HUES6 (cell line): ENCODE results near the gene RUSC2.
A peak's percentile ranks its signal among the peaks of the same experiment; 100 is the strongest.
"Not testable (repeated sequence)": the region's sequence is repeated elsewhere in the genome, so short reads cannot be mapped to it uniquely, and the experiment has no call there.

Experiments
- H3K27ac ChIP-seq: 2 replicates; pipeline ENCODE4 v1.7.0; 2013; ENCODE audit warnings: low read depth, mild to moderate bottlenecking, low read length, inconsistent platforms
- H3K27me3 ChIP-seq: 2 replicates; pipeline ENCODE4 v1.6.1; 2013; ENCODE audit warnings: low read length; ENCODE audit not compliant: control insufficient read depth, insufficient read depth
- H3K36me3 ChIP-seq: 2 replicates; pipeline ENCODE4 v1.6.1; 2013; ENCODE audit warnings: low read length; ENCODE audit not compliant: control insufficient read depth, insufficient read depth
- H3K4me1 ChIP-seq: 2 replicates; pipeline ENCODE4 v1.6.1; 2013; ENCODE audit warnings: low read length; ENCODE audit not compliant: control insufficient read depth, insufficient read depth
- H3K4me3 ChIP-seq: 2 replicates; pipeline ENCODE4 v1.5.1; 2013; ENCODE audit warnings: low read depth, low read length
- H3K9ac ChIP-seq: one replicate; pipeline ENCODE4 v1.6.1; 2013; ENCODE audit warnings: mild to moderate bottlenecking, low read length
- H3K9me3 ChIP-seq: 2 replicates; pipeline ENCODE4 v1.6.1; 2013; ENCODE audit warnings: low read depth, low read length; ENCODE audit not compliant: control insufficient read depth, insufficient read depth

RUSC2 gene

DNA sequence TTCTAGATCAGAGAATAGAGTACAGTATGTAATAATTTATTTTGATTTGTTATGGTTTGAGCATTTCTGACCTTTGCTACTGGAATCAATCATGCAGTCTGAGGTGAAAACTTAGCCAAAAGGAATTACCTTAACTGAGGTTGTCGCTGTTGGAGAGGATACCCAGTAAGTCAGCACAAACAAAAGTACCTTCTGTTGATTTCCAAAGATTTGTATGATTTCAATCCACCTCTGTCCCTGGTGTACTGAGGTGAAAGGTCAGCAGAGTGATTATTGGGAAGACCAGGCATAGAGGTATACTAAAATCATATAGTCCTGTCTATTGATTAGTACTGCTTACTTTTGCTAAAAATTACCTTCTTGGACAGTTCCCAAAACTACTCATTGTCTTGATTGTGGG lies 32.8 kb downstream of the RUSC2 start:
- Histone ChIP-seq H3K27ac (no peak overlapping the region), H3K4me1 (peaks cover 33% of the 10 kb centered on the region), H3K9me3 (no peaks in the 10 kb centered on the region), H3K36me3 (no peaks in the 10 kb centered on the region), H3K9ac (no peak overlapping the region), H3K27me3 (no peaks in the 10 kb centered on the region), H3K4me3 (no peak overlapping the region)

GRCh38 chr9:35523556-35523955 lies 33.6 kb downstream of the RUSC2 start:
- H3K4me3 ChIP-seq, H3K9ac ChIP-seq, H3K36me3 ChIP-seq, H3K27ac ChIP-seq, H3K27me3 ChIP-seq, H3K9me3 ChIP-seq: not testable (repeated sequence)
- peaks cover 25% of the 10 kb centered on the region for H3K4me1 ChIP-seq

- Histone ChIP-seq H3K9me3 (no peaks in the 10 kb centered on the region), H3K4me1 (peaks cover 2% of the 10 kb centered on the region; the same call in 1 of the 2 replicates), H3K36me3 (no peaks in the 10 kb centered on the region), H3K27me3 (no peaks in the 10 kb centered on the region), H3K27ac (no peak overlapping the region), H3K9ac (no peak overlapping the region), H3K4me3 (no peak overlapping the region)
These were observed 36.3 kb downstream of the RUSC2 start for GRCh38 chr9:35526087-35526801.

- Histone ChIP-seq H3K27ac (no peak overlapping the region), H3K9me3 (no peaks in the 10 kb centered on the region)
These were observed 39.4 kb downstream of the RUSC2 start for GRCh38 chr9:35529161-35529823.

GRCh38 chr9:35533398-35533797 lies 43.5 kb downstream of the RUSC2 start:
- H3K4me3 ChIP-seq = no peak overlapping the region
- H3K9ac ChIP-seq = no peak overlapping the region
- no peak overlapping the region for H3K27ac ChIP-seq
- H3K4me1 ChIP-seq = peaks cover 10% of the 10 kb centered on the region
- no peaks in the 10 kb centered on the region for H3K27me3 ChIP-seq
- H3K36me3 ChIP-seq = no peaks in the 10 kb centered on the region
- no peaks in the 10 kb centered on the region for H3K9me3 ChIP-seq

More at GRCh38 chr9:35529161-35529823, 39.4 kb downstream of the RUSC2 start:
- H3K36me3 ChIP-seq = no peaks in the 10 kb centered on the region
- H3K9ac ChIP-seq = no peak overlapping the region
- no peak overlapping the region for H3K4me3 ChIP-seq
- H3K4me1 ChIP-seq = no peaks in the 10 kb centered on the region
- no peaks in the 10 kb centered on the region for H3K27me3 ChIP-seq

DNA sequence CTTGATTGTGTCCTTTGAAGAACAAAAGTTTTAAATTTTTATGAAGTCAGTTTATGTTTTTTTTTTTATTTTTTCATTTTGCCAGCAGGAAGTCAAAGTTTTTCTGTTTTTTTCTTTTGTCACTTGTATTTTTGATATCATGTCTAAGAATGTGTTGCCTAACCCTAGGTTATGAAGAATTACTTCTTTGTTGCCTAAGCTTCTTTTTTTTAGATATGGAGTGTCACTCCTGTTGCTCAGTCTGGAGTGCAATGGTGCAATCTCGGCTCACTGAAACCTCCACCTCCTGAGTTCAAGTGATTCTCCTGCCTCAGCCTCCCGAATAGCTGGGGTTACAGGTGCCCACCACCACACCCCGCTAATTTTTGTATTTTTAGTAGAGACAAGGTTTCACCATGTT lies 45.0 kb downstream of the RUSC2 start:
- H3K4me3 ChIP-seq, H3K27me3 ChIP-seq, H3K36me3 ChIP-seq, H3K9ac ChIP-seq, H3K27ac ChIP-seq, H3K9me3 ChIP-seq: not testable (repeated sequence)
- peaks cover 22% of the 10 kb centered on the region for H3K4me1 ChIP-seq

DNA sequence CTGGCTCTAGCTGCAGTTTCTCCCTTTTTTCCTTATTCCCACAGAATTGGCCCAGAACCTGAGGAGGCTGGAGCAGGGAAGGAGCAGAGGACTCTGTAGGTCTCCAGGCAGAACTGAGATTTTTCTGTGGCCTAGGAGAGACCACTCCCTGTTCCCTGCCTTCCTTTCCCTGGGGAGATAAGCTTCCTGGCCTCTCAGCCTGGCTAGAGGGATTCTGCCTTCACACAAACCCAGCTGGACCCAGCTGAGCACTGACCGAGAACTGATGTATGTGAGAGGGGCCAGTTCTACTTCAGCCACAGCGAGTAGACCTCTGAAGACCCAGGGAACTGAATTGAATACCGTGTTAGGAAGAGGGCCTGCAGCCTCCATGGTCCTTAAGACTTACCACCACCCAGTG lies 48.0 kb downstream of the RUSC2 start:
- no peaks in the 10 kb centered on the region for H3K36me3 ChIP-seq
- no peak overlapping the region for H3K9ac ChIP-seq
- H3K27me3 ChIP-seq = no peaks in the 10 kb centered on the region
- H3K27ac ChIP-seq = no peak overlapping the region; the same call in 1 of the 2 replicates
- no peaks in the 10 kb centered on the region for H3K9me3 ChIP-seq
- no peak overlapping the region for H3K4me3 ChIP-seq
- peaks cover 22% of the 10 kb centered on the region for H3K4me1 ChIP-seq

DNA sequence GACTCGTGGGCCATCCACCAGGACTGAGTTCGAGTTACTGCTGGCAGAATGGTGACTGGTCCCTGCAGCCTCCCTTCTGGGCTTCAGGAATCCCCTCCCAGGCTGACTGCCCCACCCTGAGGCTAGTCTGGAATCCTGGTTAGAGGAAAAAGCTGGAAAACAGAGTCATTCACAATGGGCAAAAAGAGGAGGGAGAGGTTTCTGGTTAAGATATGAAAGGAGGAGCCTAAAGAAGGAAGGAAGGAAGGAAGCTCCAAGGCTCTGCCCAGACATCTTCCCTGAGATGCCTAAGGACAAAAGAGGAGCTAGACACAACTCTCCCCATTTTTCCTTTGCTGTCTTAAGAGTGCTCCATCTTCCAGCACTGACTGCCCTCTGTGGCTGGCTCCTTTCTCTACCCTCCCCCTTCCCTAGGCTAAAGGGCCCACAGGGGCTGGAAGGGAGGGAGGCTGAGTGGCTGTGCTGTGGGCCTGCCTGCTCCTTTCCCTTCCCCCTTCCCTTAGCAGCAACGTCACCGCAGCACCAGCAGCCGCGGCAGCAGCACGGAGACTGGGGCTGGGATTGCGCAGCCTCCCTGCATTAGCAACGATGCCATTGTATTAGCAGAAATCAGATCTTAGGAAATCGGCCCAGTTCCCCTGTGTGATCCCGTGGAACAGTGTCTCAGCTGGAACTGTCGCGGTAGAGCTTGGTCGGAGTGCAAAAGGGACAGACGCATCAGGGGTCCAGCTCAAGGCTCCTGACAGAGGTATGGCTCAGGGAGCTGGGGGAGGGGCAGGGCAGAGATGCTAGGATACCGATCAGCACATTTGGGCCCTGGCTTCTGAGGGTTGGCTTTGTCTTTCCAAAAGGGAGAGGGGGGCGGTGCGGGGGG lies 48.7 kb downstream of the RUSC2 start:
- Histone ChIP-seq H3K4me3 (peak overlapping the region; percentile 65), H3K9ac (peak overlapping the region; percentile 62), H3K27me3 (no peaks in the 10 kb centered on the region), H3K9me3 (no peaks in the 10 kb centered on the region), H3K27ac (peak overlapping the region; percentile 4; the same call in 1 of the 2 replicates), H3K4me1 (peaks cover 22% of the 10 kb centered on the region), H3K36me3 (no peaks in the 10 kb centered on the region)
